GM10266 (cell line): Measurements from ENCODE around the gene OTOP1.

ENCODE experiments used
- DNase-seq: peaks from one replicate; pipeline ENCODE4 v3.0.0; 2012; ENCODE audit errors: extremely low spot score
- CTCF ChIP-seq: IDR thresholded peaks from 2 replicates; pipeline ENCODE4 v1.5.1; 2012; ENCODE audit warnings: mild to moderate bottlenecking, low read depth; ENCODE audit not compliant: control insufficient read depth, insufficient read depth; ENCODE audit errors: missing control alignments

Gene OTOP1

GRCh38 chr4:4226606-4227438 is at the start of gene OTOP1:
OTOP1 (minus strand) TSS chr4:4226929; CDS start chr4:4226864, 65 bp downstream.
- no peak for TF ChIP-seq CTCF

GRCh38 chr4:4274226-4274625 is 47.5 kb upstream of the OTOP1 start:
- no peak for TF ChIP-seq CTCF
- DNase-seq: no peak

More at GRCh38 chr4:4226606-4227438, at the start of gene OTOP1:
- no peak for DNase-seq

GRCh38 chr4:4271912-4272311 is 45.2 kb upstream of the OTOP1 start:
- DNase-seq: no peak
- TF ChIP-seq CTCF: no peak

GRCh38 chr4:4270529-4270928 is 43.8 kb upstream of the OTOP1 start:
- DNase-seq: no peak
- TF ChIP-seq CTCF: no peak

- DNase-seq: no peak
- no peak for TF ChIP-seq CTCF
Observed at GRCh38 chr4:4269856-4270255, 43.1 kb upstream of the OTOP1 start.

- no peak for DNase-seq
- no peak for TF ChIP-seq CTCF
Observed at GRCh38 chr4:4269331-4269731, 42.6 kb upstream of the OTOP1 start.

GRCh38 chr4:4268776-4269175 is 42.0 kb upstream of the OTOP1 start:
- TF ChIP-seq CTCF: no peak
- DNase-seq: no peak
